Right lung (tissue), 5 donors: ENCODE results near the gene RFFL. TPM values are rescaled to one million over a fixed set of nuclear protein-coding genes. Genes with fewer than 3 reads are reported as not detected.

ENCODE experiments used
- DNase-seq, 2 donors: peaks; one replicate each; pipeline ENCODE4 v3.0.0-alpha.2; 2013
- polyA plus RNA-seq, 5 donors: library from polyadenylated mRNA; unstranded; fragments of 120-200 nt; gene quantifications; one replicate each; pipeline versions ENCODE4 v1.2.1 to v1.2.3, GENCODE V29; 2013; ENCODE audit warnings: inconsistent platforms in 1 of 5, low replicate concordance in 1 of 5; ENCODE audit not compliant: insufficient read length in 5 of 5, insufficient read depth in 1 of 5

Gene RFFL
- polyA plus RNA-seq, 5 donors: 19.4 to 22.4 (median 21.0) TPM

GRCh38 chr17:34979153-34979552 is 84.4 kb downstream of the RFFL start:
- no peak for DNase-seq

- no peak for DNase-seq
These were observed 88.4 kb downstream of the RFFL start for GRCh38 chr17:34974794-34975785.

GRCh38 chr17:34974179-34974578 is 89.3 kb downstream of the RFFL start:
- DNase-seq: no peak

- peak; percentile 95 to 96 for DNase-seq
These were observed 102.2 kb downstream of the RFFL start, which contains the start of the genes CCT6B and ZNF830 for GRCh38 chr17:34961093-34961911. Gene CCT6B, minus strand, starts transcription at chr17:34961460. Its CDS starts 67 bp downstream, at chr17:34961393. Gene ZNF830, plus strand, starts transcription at chr17:34961540. Its CDS starts 27 bp downstream, at chr17:34961567.

- DNase-seq: no peak
These were observed 105.1 kb downstream of the RFFL start for GRCh38 chr17:34958438-34958837.

Other genes with a start within 250 kb of the RFFL start
- gene CCT6B, start 102.2 kb downstream of the RFFL start, polyA plus RNA-seq: 1 to 10 TPM; 3.4 to 5.4 (median 4.2) TPM
- gene ZNF830, start 102.2 kb downstream of the RFFL start, polyA plus RNA-seq: 10 to 100 TPM; 20.8 to 25.3 (median 22.9) TPM
- 10 to 100 TPM; 25.4 to 36.8 (median 29.0) TPM for gene LIG3, start 83.2 kb downstream of the RFFL start, polyA plus RNA-seq
- gene RAD51D, start 56.2 kb upstream of the RFFL start, polyA plus RNA-seq: 10 to 100 TPM; 13.6 to 17.0 (median 16.6) TPM
- gene FNDC8, start 57.9 kb upstream of the RFFL start, polyA plus RNA-seq: under 1 TPM in 3 of 5 donors, not detected in 2; 0.14 to 0.41 (median 0.22) TPM
- 10 to 100 TPM; 15.7 to 24.5 (median 19.4) TPM for gene NLE1, start 78.6 kb upstream of the RFFL start, polyA plus RNA-seq
- 1 to 10 TPM in 1 of 5 donors, under 1 TPM in 4; 0.31 to 5.8 (median 0.36) TPM for gene UNC45B, start 84.1 kb upstream of the RFFL start, polyA plus RNA-seq
- under 1 TPM in 1 of 5 donors, not detected in 4; 0.05 TPM for gene SLC35G3, start 130.7 kb upstream of the RFFL start, polyA plus RNA-seq
- 10 to 100 TPM; 14.2 to 25.7 (median 24.0) TPM for gene SLFN5, start 179.4 kb upstream of the RFFL start, polyA plus RNA-seq